ENCODE data around the gene DTYMK.

DTYMK gene

DNA sequence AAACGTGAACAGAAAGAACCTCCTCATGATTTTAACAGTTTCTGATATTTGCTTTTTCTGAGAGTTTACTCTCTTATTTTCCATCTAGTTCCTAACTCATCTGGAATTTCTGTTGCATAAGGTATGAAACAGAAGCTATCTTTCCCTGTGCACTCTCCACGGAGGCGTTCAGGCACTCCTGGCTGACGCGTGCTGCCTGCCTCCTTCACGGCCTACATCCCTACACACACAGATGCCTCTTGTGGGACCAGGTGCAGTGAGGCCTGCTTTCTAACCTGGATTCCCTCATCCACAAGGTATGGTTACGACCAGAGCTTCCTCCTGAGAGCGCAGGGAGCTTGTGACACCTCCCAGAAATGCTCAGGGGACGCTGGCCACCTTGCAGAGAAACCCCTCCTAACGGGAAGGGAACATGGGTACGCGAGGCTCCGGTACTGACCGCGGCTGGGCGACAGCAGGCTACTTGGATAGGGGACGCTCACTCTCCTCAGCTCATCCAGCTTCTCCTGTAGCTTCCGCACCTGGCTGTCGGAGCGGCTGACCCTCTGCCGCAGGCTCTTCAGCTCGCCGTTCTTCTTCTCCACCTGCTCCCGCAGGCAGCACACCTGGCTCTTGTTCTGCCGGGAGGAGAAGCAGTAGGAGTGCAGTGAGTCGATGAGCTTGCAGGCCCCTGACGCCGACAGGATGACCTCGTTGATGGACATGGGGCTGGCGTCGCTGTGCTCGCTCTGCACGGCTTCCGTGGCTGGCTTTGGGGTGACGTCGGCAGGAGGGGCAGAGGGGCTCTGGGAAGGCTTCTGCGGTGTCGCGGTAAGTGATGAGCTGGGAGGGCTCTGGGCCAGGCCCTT, 53.9 kb downstream of the DTYMK start:
- TF ChIP-seq, protein P1, sequence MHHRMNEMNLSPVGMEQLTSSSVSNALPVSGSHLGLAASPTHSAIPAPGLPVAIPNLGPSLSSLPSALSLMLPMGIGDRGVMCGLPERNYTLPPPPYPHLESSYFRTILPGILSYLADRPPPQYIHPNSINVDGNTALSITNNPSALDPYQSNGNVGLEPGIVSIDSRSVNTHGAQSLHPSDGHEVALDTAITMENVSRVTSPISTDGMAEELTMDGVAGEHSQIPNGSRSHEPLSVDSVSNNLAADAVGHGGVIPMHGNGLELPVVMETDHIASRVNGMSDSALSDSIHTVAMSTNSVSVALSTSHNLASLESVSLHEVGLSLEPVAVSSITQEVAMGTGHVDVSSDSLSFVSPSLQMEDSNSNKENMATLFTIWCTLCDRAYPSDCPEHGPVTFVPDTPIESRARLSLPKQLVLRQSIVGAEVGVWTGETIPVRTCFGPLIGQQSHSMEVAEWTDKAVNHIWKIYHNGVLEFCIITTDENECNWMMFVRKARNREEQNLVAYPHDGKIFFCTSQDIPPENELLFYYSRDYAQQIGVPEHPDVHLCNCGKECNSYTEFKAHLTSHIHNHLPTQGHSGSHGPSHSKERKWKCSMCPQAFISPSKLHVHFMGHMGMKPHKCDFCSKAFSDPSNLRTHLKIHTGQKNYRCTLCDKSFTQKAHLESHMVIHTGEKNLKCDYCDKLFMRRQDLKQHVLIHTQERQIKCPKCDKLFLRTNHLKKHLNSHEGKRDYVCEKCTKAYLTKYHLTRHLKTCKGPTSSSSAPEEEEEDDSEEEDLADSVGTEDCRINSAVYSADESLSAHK (tag by site-specific recombination; IDR thresholded peaks at IDR 0.05): no peak
- TF ChIP-seq ZNF404 (tag by site-specific recombination; IDR thresholded peaks at IDR 0.05) (no peak), TCF7L2 (IDR thresholded peaks at IDR 0.05; ENCODE audit: borderline replicate concordance, low read depth, low read length) (no peak), RBAK (tag by site-specific recombination; IDR thresholded peaks at IDR 0.05) (no peak), ZNF19 (tag by site-specific recombination; IDR thresholded peaks at IDR 0.05; ENCODE audit: low read depth) (no peak), ZBTB1 (tag by site-specific recombination; IDR thresholded peaks at IDR 0.05) (no peak), ZNF248 (tag by site-specific recombination; IDR thresholded peaks at IDR 0.05) (no peak)
- TF ChIP-seq, protein P2, sequence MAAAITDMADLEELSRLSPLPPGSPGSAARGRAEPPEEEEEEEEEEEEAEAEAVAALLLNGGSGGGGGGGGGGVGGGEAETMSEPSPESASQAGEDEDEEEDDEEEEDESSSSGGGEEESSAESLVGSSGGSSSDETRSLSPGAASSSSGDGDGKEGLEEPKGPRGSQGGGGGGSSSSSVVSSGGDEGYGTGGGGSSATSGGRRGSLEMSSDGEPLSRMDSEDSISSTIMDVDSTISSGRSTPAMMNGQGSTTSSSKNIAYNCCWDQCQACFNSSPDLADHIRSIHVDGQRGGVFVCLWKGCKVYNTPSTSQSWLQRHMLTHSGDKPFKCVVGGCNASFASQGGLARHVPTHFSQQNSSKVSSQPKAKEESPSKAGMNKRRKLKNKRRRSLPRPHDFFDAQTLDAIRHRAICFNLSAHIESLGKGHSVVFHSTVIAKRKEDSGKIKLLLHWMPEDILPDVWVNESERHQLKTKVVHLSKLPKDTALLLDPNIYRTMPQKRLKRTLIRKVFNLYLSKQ (tag by site-specific recombination; IDR thresholded peaks at IDR 0.05; ENCODE audit: borderline replicate concordance): no peak
- Histone ChIP-seq H3K4me1 (ENCODE audit: control insufficient read depth, insufficient read depth, low read length) (no peaks in the 10 kb centered on the region; the same call in 1 of the 2 replicates), H3K9me3 (ENCODE audit: control insufficient read depth, insufficient read depth, low read depth, low read length) (no peaks in the 10 kb centered on the region), H3K4me3 (ENCODE audit: low read depth, low read length) (no peak overlapping the region), H3K27ac (ENCODE audit: extremely low read depth, low read depth, low read length) (no peak overlapping the region), H3K36me3 (ENCODE audit: control insufficient read depth in 2 of 2, insufficient read depth in 1 of 2, low read length in 2 of 2) (peaks cover 22 to 68% of the 10 kb centered on the region in 2 experiments; a peak in 2 of 3 replicates)
- POLR2A ChIA-PET: no interaction called here
- CTCF ChIA-PET: interaction anchor here (0.7 kb wide), 1 partner anchor 26 kb away, joined by 4 read pairs; no protein-coding TSS in a partner anchor

DNA sequence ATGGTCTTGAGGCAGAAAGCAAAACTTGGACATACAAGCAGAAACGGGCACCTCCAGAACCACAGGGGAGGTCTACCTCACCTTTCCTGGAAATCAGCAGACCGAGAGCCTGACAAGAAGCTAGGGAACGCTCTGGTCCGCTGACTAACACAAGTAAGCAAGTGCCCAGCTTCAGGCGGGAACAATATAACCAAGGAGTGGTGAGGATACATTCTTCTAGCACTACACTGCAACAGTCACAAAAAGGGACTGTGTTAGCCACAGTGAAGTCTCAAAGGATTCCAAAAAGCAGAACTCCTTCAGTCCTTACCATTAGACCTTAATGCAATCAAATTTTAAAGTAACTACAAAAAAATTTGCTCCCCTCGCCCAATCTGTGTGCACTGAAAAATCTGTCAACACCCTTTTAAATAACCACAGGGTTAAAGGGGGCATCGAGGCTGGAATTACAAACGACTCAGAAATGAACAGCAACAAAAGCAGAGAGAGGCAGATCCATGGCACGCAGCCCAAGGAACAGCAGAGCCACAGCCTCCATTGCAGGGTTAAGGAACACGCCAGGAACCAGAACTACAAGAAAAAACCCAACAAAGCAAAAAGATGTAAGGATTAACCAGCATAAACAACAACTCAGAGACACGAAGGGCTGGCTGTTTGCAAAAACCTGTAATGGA, 56.7 kb downstream of the DTYMK start:
- ChIA-PET CTCF (no interaction called here), POLR2A (no interaction called here)
- Histone ChIP-seq H3K4me3 (ENCODE audit: low read depth, low read length) (no peak overlapping the region), H3K9me3 (ENCODE audit: control insufficient read depth, insufficient read depth, low read depth, low read length) (no peaks in the 10 kb centered on the region), H3K36me3 (ENCODE audit: control insufficient read depth in 2 of 2, insufficient read depth in 1 of 2, low read length in 2 of 2) (peaks cover 22 to 71% of the 10 kb centered on the region in 2 experiments; a peak in 2 of 3 replicates), H3K27ac (ENCODE audit: extremely low read depth, low read depth, low read length) (no peak overlapping the region), H3K4me1 (ENCODE audit: control insufficient read depth, insufficient read depth, low read length) (no peaks in the 10 kb centered on the region; the same call in 1 of the 2 replicates)
- TF ChIP-seq, protein P3, sequence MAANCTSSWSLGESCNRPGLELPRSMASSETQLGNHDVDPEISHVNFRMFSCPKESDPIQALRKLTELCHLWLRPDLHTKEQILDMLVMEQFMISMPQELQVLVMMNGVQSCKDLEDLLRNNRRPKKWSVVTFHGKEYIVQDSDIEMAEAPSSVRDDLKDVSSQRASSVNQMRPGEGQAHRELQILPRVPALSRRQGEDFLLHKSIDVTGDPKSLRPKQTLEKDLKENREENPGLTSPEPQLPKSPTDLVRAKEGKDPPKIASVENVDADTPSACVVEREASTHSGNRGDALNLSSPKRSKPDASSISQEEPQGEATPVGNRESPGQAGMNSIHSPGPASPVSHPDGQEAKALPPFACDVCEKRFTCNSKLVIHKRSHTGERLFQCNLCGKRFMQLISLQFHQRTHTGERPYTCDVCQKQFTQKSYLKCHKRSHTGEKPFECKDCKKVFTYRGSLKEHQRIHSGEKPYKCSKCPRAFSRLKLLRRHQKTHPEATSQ (tag by site-specific recombination; IDR thresholded peaks at IDR 0.05): no peak
- TF ChIP-seq, protein P4, sequence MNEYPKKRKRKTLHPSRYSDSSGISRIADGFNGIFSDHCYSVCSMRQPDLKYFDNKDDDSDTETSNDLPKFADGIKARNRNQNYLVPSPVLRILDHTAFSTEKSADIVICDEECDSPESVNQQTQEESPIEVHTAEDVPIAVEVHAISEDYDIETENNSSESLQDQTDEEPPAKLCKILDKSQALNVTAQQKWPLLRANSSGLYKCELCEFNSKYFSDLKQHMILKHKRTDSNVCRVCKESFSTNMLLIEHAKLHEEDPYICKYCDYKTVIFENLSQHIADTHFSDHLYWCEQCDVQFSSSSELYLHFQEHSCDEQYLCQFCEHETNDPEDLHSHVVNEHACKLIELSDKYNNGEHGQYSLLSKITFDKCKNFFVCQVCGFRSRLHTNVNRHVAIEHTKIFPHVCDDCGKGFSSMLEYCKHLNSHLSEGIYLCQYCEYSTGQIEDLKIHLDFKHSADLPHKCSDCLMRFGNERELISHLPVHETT (tag by site-specific recombination; IDR thresholded peaks at IDR 0.05): no peak
- TF ChIP-seq ZNF561 (tag by site-specific recombination; IDR thresholded peaks at IDR 0.05; ENCODE audit: borderline replicate concordance) (peak; percentile 46; the same call in 1 of the 2 replicates), ZNF302 (tag by site-specific recombination; IDR thresholded peaks at IDR 0.05; ENCODE audit: low read depth) (no peak), ZBTB20 (tag by site-specific recombination; IDR thresholded peaks at IDR 0.05) (no peak), ZNF707 (tag by site-specific recombination; IDR thresholded peaks at IDR 0.05) (no peak), ZNF529 (tag by site-specific recombination; IDR thresholded peaks at IDR 0.05; ENCODE audit: insufficient replicate concordance) (no peak)
